Heart left ventricle (tissue), 16 donors: ENCODE measurements around the gene MAML3. TPM values are rescaled to one million over a fixed set of nuclear protein-coding genes. Genes with fewer than 3 reads are reported as not detected.
A peak's percentile ranks its signal among the peaks of the same experiment; 100 is the strongest.

Experiments used
- ATAC-seq, 4 donors: fragments of 200-7000 bp; cut with Tn5 transposase; one replicate each; pipeline ENCODE4 v1.9.1; 2020 to 2022; ENCODE audit warnings: moderate library complexity in 4 of 4, mild to moderate bottlenecking in 3 of 4, moderate number of reproducible peaks in 1 of 4
- DNase-seq, 5 donors: peaks; one replicate each; pipeline ENCODE4 v3.0.0-alpha.2; 2020
- H3K27ac ChIP-seq, 12 donors: fragments of 200-600 bp; sonication (generic) in 4 of 12; one replicate each; pipeline versions ENCODE4 v1.5.0 to v1.8.0; 2016 to 2022; ENCODE audit warnings: mild to moderate bottlenecking in 2 of 12
- H3K27me3 ChIP-seq, 9 donors: fragments of 200-600 bp; sonication (generic) in 2 of 9; one replicate each; pipeline versions ENCODE4 v1.5.1 to v1.8.0; 2016 to 2022; ENCODE audit warnings: mild to moderate bottlenecking in 3 of 9
- H3K36me3 ChIP-seq, 9 donors: fragments of 200-600 bp; sonication (generic) in 2 of 9; one replicate each; pipeline versions ENCODE4 v1.5.0 to v1.8.0; 2018 to 2022; ENCODE audit warnings: mild to moderate bottlenecking in 2 of 9
- H3K4me1 ChIP-seq, 12 donors: fragments of 200-600 bp; sonication (generic) in 4 of 12; one replicate each; pipeline versions ENCODE4 v1.5.0 to v1.8.0; 2016 to 2022; ENCODE audit warnings: mild to moderate bottlenecking in 3 of 12
- H3K4me3 ChIP-seq, 12 donors: fragments of 200-600 bp; sonication (generic) in 4 of 12; one replicate each; pipeline versions ENCODE4 v1.5.0 to v1.8.0; 2017 to 2022; ENCODE audit warnings: mild to moderate bottlenecking in 9 of 12, moderate library complexity in 4 of 12
- H3K9me3 ChIP-seq, 12 donors: fragments of 200-600 bp; sonication (generic) in 4 of 12; one replicate each; pipeline versions ENCODE4 v1.5.0 to v1.8.0; 2016 to 2022; ENCODE audit warnings: mild to moderate bottlenecking in 1 of 12
- CTCF ChIP-seq, 12 donors: fragments of 200-600 bp; sonication (generic) in 4 of 12; IDR thresholded peaks; one replicate each; pipeline versions ENCODE4 v1.5.0 to v1.8.0; 2018 to 2022; ENCODE audit warnings: antibody characterized with exemption in 12 of 12, mild to moderate bottlenecking in 5 of 12
- POLR2A ChIP-seq, 2 donors: fragments of 450-650 bp; IDR thresholded peaks; one replicate each; pipeline ENCODE4 v1.6.1; 2017; ENCODE audit warnings: antibody characterized with exemption in 2 of 2, mild to moderate bottlenecking in 2 of 2, moderate library complexity in 2 of 2
- WGBS, 4 donors: extraction: QIAGEN DNeasy Blood & Tissue Kit in 2 of 4; methylation state at CpG; one replicate each; pipeline versions ENCODE4 v1.1.5 to v1.1.7; 2013 to 2018; 5-methylcytosine and 5-hydroxymethylcytosine counted together
- intact Hi-C, 10 donors: fragments of 100-400 bp; cut with DNase I; formaldehyde crosslinking; loops; one replicate each; pipeline versions ENCODE4 v1.11.1 to v1.14.2; 2022
- polyA plus RNA-seq, 2 donors: library from polyadenylated mRNA; stranded (reverse); fragments of 200-250 nt; gene quantifications; one replicate each; pipeline ENCODE4 v1.2.3, GENCODE V29; 2013
- total RNA-seq, 9 donors: library from RNA; depleted of rRNA in 2 of 9; stranded (reverse); fragments of >200 nt in 2 of 9; fragmentation: NEBNext Ultra II Directional in 3 of 9; extraction: Animal tissue kit (Norgen Biotek cat#: 25700) in 3 of 9; gene quantifications; one replicate each; pipeline versions ENCODE4 v1.1.0 to v1.2.4, GENCODE V29; 2016 to 2023
- donor health status: ischemic (EF 13 %, LVEDD 7.1; RV severe dilation, severe dysfunction).
- donor health status: healthy with polysubstance abuse.
- donor health status: DM: no; HTN: yes; CAD: no.
- donor health status: DM: no; HTN: no; CAD: no.
- donor health status: ischemic (EF 25% LVEDD 6.9; RV normal size, moderate dysfunction).
- donor health status: ischemic (EF 25% LVEDD 5.7; RV mildly dilated, moderate dysfunction).
- donor health status: healthy.
- donor health status: DM: yes; HTN: yes; CAD: no.
- donor health status: ischemic (EF 35%, LVEDD 5.7; RV mildly dilated, moderate dysfunction).
- donor health status: nonischemic (EF 11% LVEDD 7.7; RV severe dilation, severe dysfunction).
- donor health status: DM: yes; HTN: yes; CAD: no.
- donor health status: PGD.
- donor health status: ischemic (EF 29% LVEDD 5.4; RV normal size, mild dysfunction).
- donor health status: nonischemic (EF 23%, LVEDD 6.1; RV moderate dilation, normal function).

MAML3 gene
- total and polyA plus RNA-seq, 11 donors = 0.76 to 5.9 (median 2.4) TPM

DNA sequence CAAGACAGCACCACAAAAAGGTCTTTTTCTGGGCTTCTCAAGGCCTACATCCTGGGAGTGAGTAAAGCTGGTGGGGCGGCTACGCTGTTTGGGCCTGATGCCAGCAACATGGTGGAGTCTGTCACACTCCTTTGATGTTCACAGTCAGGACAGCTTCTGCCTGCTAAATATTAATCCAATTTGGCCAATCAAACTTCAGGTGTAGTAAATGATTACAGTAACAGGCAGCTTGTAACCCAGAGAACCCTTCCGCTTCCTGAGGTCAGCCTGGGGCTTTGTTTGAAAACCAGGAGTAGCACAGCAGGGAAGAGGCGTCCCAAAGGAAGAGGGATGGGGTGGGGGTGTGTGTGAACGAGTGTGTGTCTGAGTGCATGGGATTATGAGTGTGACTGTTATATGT is 220.4 kb downstream of the MAML3 start:
- Histone ChIP-seq H3K36me3 (no peaks in the 10 kb centered on the region), H3K27me3 (no peaks in the 10 kb centered on the region), H3K4me3 (no peak overlapping the region), H3K4me1 (peaks cover 0 to 17% (median 6%) of the 10 kb centered on the region in 12 donors), H3K9me3 (no peaks in the 10 kb centered on the region), H3K27ac (peak overlapping the region in 1 of 12 donors; percentile 21)
- DNase-seq (no peak), ATAC-seq (peak in 2 of 4 donors; percentile 37 to 69)
- WGBS, 4 donors = 68 to 80% (median 71%) methylated on average over 5 of the region's 5 CpGs
- TF ChIP-seq CTCF (IDR thresholded peaks at IDR 0.05) = no peak
- no peak for TF ChIP-seq POLR2A (IDR thresholded peaks at IDR 0.05)
- intact Hi-C loops = no loop called here

DNA sequence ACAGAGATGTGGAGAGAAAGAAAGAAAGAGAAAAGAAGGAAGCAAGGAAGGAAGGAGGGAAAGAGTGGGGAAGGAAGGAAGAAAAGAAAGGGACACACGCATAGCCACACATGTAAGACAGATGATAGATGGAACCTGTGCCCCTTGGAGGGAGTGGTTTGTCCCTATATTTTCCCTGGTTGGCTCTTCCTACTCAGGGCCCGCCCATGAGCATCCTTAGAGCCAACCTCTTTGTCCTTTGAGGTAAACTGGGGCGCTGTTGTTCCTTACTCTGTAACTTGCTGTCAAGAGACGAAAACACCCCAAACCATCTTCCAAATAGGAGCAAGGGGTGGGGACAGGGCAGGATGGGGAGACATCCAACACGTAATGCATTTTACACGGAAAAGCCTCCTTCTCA is 220.9 kb downstream of the MAML3 start:
- H3K9me3 ChIP-seq = no peaks in the 10 kb centered on the region
- H3K27me3 ChIP-seq = no peaks in the 10 kb centered on the region
- no peak for DNase-seq
- no peaks in the 10 kb centered on the region for H3K36me3 ChIP-seq
- H3K4me1 ChIP-seq = peaks cover 0 to 17% (median 6%) of the 10 kb centered on the region in 12 donors
- no peak overlapping the region for H3K4me3 ChIP-seq
- no peak overlapping the region for H3K27ac ChIP-seq
- TF ChIP-seq CTCF (IDR thresholded peaks at IDR 0.05) (no peak), POLR2A (IDR thresholded peaks at IDR 0.05) (no peak)
- WGBS, 4 donors = 89 to 98% (median 92%) methylated on average over 6 of the region's 6 CpGs
- ATAC-seq = no peak
- intact Hi-C loops = no loop called here

DNA sequence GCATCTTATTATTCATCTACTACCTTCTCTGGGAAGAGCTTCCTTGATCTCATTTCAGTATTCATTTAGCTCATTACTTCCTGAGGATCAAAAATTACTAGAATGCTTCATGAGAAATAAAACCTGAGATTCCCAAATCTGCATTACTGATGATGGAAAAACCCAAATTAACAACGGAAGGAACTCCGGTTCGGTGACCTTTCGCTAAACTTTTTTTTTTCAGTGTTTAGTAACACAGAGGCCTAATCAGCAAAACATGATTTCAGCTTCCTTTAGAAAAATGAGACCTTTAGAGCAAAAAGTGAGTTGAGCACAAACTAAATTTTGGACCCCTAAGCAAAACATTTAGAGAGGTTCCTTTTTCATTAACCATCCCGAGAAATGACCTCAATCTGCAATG is 229.2 kb downstream of the MAML3 start:
- H3K27me3 ChIP-seq = no peaks in the 10 kb centered on the region
- TF ChIP-seq CTCF (IDR thresholded peaks at IDR 0.05) (no peak), POLR2A (IDR thresholded peaks at IDR 0.05) (no peak)
- no peaks in the 10 kb centered on the region for H3K9me3 ChIP-seq
- no peaks in the 10 kb centered on the region for H3K36me3 ChIP-seq
- H3K4me3 ChIP-seq = no peak overlapping the region
- H3K27ac ChIP-seq = peak overlapping the region in 1 of 12 donors; percentile 23
- WGBS, 4 donors = 59 to 73% (median 64%) methylated on average over 5 of the region's 5 CpGs
- peaks cover 10 to 56% (median 38%) of the 10 kb centered on the region in 12 donors for H3K4me1 ChIP-seq
- ATAC-seq = no peak
- DNase-seq = no peak
- intact Hi-C loops = loop anchor here in 1 of 10 donors (5.0 kb wide), 1 partner anchor 187 kb away; no protein-coding TSS in a partner anchor

DNA sequence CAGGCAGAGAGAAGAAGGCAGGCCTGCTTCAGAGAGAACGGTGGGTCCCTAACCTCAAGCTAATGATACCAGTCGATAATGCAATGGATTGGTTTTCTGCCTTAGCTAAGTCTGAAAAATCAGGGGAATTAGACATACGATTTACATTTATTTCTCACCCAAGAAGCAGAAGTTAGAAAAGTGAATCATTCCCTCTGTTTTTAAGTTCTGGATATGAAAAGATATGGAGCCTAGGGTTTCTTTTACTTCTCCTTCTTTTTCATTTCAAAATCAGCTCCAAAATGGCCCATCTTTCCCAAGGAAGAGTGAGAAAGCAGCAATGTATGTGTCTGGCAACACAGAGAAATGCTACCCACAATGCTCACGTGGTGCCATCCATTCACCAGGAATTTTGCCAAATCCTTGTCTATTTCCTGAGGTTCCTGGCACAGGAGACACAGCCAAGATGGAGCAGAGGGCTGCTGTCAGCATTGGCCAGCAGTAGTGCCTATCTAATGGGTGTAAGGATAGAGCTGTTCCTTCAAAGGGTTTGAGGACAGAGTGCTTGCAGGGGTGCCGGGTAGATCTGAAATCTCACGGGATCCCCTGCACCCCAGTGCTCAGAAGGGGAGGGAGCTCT is 231.5 kb downstream of the MAML3 start:
- ATAC-seq = peak; percentile 24 to 66 (median 44)
- 73 to 83% (median 76%) methylated on average over 6 of the region's 6 CpGs for WGBS, 4 donors
- TF ChIP-seq POLR2A (IDR thresholded peaks at IDR 0.05) = no peak
- no peak for TF ChIP-seq CTCF (IDR thresholded peaks at IDR 0.05)
- Histone ChIP-seq H3K36me3 (no peaks in the 10 kb centered on the region), H3K4me3 (no peak overlapping the region), H3K9me3 (no peaks in the 10 kb centered on the region), H3K4me1 (peaks cover 11 to 78% (median 55%) of the 10 kb centered on the region in 12 donors), H3K27ac (peak overlapping the region in 8 of 12 donors; percentile 10 to 86 (median 82)), H3K27me3 (no peaks in the 10 kb centered on the region)
- peak in 3 of 5 donors; percentile 31 to 42 (median 38) for DNase-seq
- intact Hi-C loops = loop anchor here in 1 of 10 donors (5.0 kb wide), 1 partner anchor 185 kb away; no protein-coding TSS in a partner anchor
